WERI-Rb-1 (cell line): ENCODE measurements around the gene LSM11.

Experiments used
- DNase-seq: peaks from one replicate; pipeline ENCODE4 v3.0.0-alpha.2; 2020
- H3K27ac ChIP-seq: fragments of 250-450 bp; sonication (Bioruptor Pico); 2 replicates; pipeline ENCODE4 v1.5.1; 2020; ENCODE audit warnings: mild to moderate bottlenecking, moderate library complexity
- H3K27me3 ChIP-seq: fragments of 250-450 bp; sonication (Bioruptor Pico); 2 replicates; pipeline ENCODE4 v1.5.1; 2021; ENCODE audit warnings: mild to moderate bottlenecking, low read depth, moderate library complexity; ENCODE audit not compliant: insufficient read depth, severe bottlenecking
- H3K36me3 ChIP-seq: fragments of 250-450 bp; sonication (Bioruptor Pico); 2 replicates; pipeline ENCODE4 v1.5.1; 2020; ENCODE audit warnings: mild to moderate bottlenecking, moderate library complexity
- H3K4me3 ChIP-seq: 2 replicates; pipeline ENCODE4 v1.5.1; 2011; ENCODE audit warnings: low read depth, mild to moderate bottlenecking, control low read depth, low read length
- H3K9me3 ChIP-seq: fragments of 250-450 bp; sonication (Bioruptor Pico); 2 replicates; pipeline ENCODE4 v1.5.1; 2021; ENCODE audit warnings: mild to moderate bottlenecking, moderate library complexity; ENCODE audit not compliant: severe bottlenecking
- TF ChIP-seq, protein P1 (sequence below): IDR thresholded peaks from 2 replicates; pipeline ENCODE4 v1.5.1; 2011; ENCODE audit warnings: low read depth, mild to moderate bottlenecking, control low read depth, inconsistent platforms, low read length

LSM11 gene

GRCh38 chr5:157793301-157793700 is 49.8 kb downstream of the LSM11 start:
- Histone ChIP-seq H3K36me3 (peaks cover 23% of the 10 kb centered on the region), H3K9me3 (no peaks in the 10 kb centered on the region), H3K27ac (no peak overlapping the region), H3K4me3 (no peak overlapping the region), H3K27me3 (no peaks in the 10 kb centered on the region)
- no peak for DNase-seq
- TF ChIP-seq, protein P1, sequence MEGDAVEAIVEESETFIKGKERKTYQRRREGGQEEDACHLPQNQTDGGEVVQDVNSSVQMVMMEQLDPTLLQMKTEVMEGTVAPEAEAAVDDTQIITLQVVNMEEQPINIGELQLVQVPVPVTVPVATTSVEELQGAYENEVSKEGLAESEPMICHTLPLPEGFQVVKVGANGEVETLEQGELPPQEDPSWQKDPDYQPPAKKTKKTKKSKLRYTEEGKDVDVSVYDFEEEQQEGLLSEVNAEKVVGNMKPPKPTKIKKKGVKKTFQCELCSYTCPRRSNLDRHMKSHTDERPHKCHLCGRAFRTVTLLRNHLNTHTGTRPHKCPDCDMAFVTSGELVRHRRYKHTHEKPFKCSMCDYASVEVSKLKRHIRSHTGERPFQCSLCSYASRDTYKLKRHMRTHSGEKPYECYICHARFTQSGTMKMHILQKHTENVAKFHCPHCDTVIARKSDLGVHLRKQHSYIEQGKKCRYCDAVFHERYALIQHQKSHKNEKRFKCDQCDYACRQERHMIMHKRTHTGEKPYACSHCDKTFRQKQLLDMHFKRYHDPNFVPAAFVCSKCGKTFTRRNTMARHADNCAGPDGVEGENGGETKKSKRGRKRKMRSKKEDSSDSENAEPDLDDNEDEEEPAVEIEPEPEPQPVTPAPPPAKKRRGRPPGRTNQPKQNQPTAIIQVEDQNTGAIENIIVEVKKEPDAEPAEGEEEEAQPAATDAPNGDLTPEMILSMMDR, result no peak

- TF ChIP-seq, protein P1, result no peak
- H3K4me3 ChIP-seq, result no peak overlapping the region
- H3K9me3 ChIP-seq, result no peaks in the 10 kb centered on the region
- no peaks in the 10 kb centered on the region for H3K27me3 ChIP-seq
- DNase-seq, result no peak
- no peak overlapping the region for H3K27ac ChIP-seq
- peaks cover 21% of the 10 kb centered on the region for H3K36me3 ChIP-seq
These were observed 56.1 kb downstream of the LSM11 start for GRCh38 chr5:157799578-157799977.

- DNase-seq, result no peak
- H3K4me3 ChIP-seq, result no peak overlapping the region
- no peaks in the 10 kb centered on the region for H3K27me3 ChIP-seq
- H3K9me3 ChIP-seq, result no peaks in the 10 kb centered on the region
- TF ChIP-seq, protein P1, result no peak
- no peak overlapping the region for H3K27ac ChIP-seq
- H3K36me3 ChIP-seq, result peaks cover 22% of the 10 kb centered on the region
These were observed 56.6 kb downstream of the LSM11 start for GRCh38 chr5:157800137-157800536.

DNA sequence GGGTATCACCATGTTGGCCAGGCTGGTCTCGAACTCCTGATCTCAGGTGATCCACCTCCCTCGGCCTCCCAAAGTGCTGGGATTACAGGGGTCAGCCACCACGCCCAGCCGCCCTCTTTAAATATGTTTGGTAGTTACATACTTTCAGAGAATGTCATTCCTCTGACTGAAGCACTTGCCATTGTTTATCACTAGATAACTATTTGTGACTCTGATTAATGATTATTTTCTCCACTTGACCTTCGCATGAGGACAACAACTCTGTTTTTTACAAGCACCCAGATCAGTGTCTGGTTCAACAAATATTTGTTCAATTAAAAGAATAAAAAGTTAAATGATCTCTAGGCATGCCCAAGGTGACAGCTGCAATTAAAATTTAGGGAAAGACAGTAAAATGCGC is 59.2 kb downstream of the LSM11 start:
- no peaks in the 10 kb centered on the region for H3K9me3 ChIP-seq
- no peak overlapping the region for H3K4me3 ChIP-seq
- H3K36me3 ChIP-seq, result peaks cover 32% of the 10 kb centered on the region
- TF ChIP-seq, protein P1, result no peak
- DNase-seq, result no peak
- no peaks in the 10 kb centered on the region for H3K27me3 ChIP-seq
- H3K27ac ChIP-seq, result no peak overlapping the region

GRCh38 chr5:157808043-157808442 is 64.5 kb downstream of the LSM11 start:
- no peaks in the 10 kb centered on the region for H3K9me3 ChIP-seq
- H3K4me3 ChIP-seq, result no peak overlapping the region
- H3K36me3 ChIP-seq, result peaks cover 48% of the 10 kb centered on the region
- TF ChIP-seq, protein P1, result no peak
- DNase-seq, result no peak
- H3K27me3 ChIP-seq, result no peaks in the 10 kb centered on the region
- no peak overlapping the region for H3K27ac ChIP-seq
